ENCODE measurements around the gene LRRC25.

- no peak for TF ChIP-seq CTCF (IDR thresholded peaks at IDR 0.05; ENCODE audit: insufficient read depth, low read depth, low read length)
- no peak for TF ChIP-seq EZH2 (IDR thresholded peaks at IDR 0.05; ENCODE audit: insufficient read depth, low read length)
Measured at GRCh38 chr19:18445262-18445948, 48.0 kb upstream of the LRRC25 start.

All from astrocyte (in vitro differentiated cells and primary cell).